WERI-Rb-1 (cell line): ENCODE measurements around the gene KIRREL3.

Experiments used
- DNase-seq: peaks from one replicate; pipeline ENCODE4 v3.0.0-alpha.2; 2020
- H3K27ac ChIP-seq: fragments of 250-450 bp; sonication (Bioruptor Pico); 2 replicates; pipeline ENCODE4 v1.5.1; 2020; ENCODE audit warnings: mild to moderate bottlenecking, moderate library complexity
- H3K27me3 ChIP-seq: fragments of 250-450 bp; sonication (Bioruptor Pico); 2 replicates; pipeline ENCODE4 v1.5.1; 2021; ENCODE audit warnings: mild to moderate bottlenecking, low read depth, moderate library complexity; ENCODE audit not compliant: insufficient read depth, severe bottlenecking
- H3K36me3 ChIP-seq: fragments of 250-450 bp; sonication (Bioruptor Pico); 2 replicates; pipeline ENCODE4 v1.5.1; 2020; ENCODE audit warnings: mild to moderate bottlenecking, moderate library complexity
- H3K4me3 ChIP-seq: 2 replicates; pipeline ENCODE4 v1.5.1; 2011; ENCODE audit warnings: low read depth, mild to moderate bottlenecking, control low read depth, low read length
- H3K9me3 ChIP-seq: fragments of 250-450 bp; sonication (Bioruptor Pico); 2 replicates; pipeline ENCODE4 v1.5.1; 2021; ENCODE audit warnings: mild to moderate bottlenecking, moderate library complexity; ENCODE audit not compliant: severe bottlenecking
- TF ChIP-seq, protein P1 (sequence below): IDR thresholded peaks from 2 replicates; pipeline ENCODE4 v1.5.1; 2011; ENCODE audit warnings: low read depth, mild to moderate bottlenecking, control low read depth, inconsistent platforms, low read length

The KIRREL3 gene

DNA sequence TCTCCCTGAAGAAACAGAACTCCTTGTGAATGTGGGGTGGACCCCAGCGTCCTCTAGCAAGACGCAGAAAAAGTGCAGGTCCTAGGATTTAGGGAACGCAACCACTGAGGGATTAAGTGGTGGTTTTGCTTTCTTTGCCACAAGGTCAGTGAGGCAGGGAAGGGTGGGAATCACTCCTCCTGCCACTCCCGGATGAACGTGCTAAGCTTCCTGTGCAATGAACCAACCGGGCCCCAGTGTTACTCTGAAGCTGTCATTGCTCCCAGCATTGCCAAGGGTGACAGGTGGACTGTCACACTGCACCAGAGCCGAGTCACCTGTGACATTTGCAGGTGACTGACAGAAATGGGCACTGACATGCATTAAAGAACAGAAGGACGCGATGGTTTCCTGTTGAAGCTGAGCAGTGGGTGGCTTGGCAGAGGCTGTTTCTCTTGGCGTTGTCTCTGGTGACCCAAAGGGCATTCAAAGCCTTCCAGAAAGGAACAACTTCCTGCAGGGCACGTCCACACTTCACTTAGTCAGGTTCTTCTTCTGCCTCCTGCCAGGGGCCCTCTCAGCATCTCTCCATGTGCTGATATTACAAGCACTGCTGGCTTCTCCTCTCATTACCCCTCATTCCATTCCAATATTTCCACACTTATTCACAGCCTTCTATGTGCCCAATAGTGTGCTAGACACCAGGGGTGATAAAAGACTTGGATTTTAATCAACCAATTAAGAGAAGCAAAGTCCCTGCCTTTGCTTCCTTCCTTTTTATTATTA is 9.7 kb downstream of the KIRREL3 start:
- Histone ChIP-seq H3K36me3 (no peaks in the 10 kb centered on the region), H3K27me3 (no peaks in the 10 kb centered on the region), H3K9me3 (no peaks in the 10 kb centered on the region), H3K27ac (no peak overlapping the region), H3K4me3 (no peak overlapping the region)
- DNase-seq: peak; percentile 17
- TF ChIP-seq, protein P1, sequence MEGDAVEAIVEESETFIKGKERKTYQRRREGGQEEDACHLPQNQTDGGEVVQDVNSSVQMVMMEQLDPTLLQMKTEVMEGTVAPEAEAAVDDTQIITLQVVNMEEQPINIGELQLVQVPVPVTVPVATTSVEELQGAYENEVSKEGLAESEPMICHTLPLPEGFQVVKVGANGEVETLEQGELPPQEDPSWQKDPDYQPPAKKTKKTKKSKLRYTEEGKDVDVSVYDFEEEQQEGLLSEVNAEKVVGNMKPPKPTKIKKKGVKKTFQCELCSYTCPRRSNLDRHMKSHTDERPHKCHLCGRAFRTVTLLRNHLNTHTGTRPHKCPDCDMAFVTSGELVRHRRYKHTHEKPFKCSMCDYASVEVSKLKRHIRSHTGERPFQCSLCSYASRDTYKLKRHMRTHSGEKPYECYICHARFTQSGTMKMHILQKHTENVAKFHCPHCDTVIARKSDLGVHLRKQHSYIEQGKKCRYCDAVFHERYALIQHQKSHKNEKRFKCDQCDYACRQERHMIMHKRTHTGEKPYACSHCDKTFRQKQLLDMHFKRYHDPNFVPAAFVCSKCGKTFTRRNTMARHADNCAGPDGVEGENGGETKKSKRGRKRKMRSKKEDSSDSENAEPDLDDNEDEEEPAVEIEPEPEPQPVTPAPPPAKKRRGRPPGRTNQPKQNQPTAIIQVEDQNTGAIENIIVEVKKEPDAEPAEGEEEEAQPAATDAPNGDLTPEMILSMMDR: no peak

- TF ChIP-seq, protein P1: peak; percentile 97
- H3K27ac ChIP-seq: no peak overlapping the region; the same call in 1 of the 2 replicates
- no peaks in the 10 kb centered on the region for H3K27me3 ChIP-seq
- peak; percentile 87 for DNase-seq
- H3K4me3 ChIP-seq: no peak overlapping the region
- no peaks in the 10 kb centered on the region for H3K9me3 ChIP-seq
- no peaks in the 10 kb centered on the region for H3K36me3 ChIP-seq
Measured at GRCh38 chr11:126989942-126990715, 10.4 kb downstream of the KIRREL3 start.

DNA sequence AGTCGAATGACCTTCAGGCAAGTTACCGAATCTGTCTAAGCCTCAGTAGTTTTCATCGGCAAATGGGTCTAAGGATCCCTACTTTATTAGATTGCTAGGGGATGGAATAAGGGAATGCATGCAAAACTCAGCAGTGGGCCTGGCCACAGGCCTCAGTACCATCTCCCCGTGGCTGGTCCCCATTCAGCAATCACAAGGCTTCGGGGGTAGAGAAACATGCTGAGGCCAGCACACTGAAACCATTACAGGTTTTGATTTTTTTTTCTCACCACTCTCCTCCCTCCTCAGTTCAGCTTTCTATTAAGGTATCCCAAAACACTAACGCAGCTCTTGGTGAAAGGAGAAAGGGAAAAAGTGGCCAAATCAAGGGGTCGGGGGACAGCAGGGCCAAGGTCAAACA is 11.9 kb downstream of the KIRREL3 start:
- no peak for DNase-seq
- H3K9me3 ChIP-seq: no peaks in the 10 kb centered on the region
- no peak overlapping the region for H3K27ac ChIP-seq
- no peak overlapping the region for H3K4me3 ChIP-seq
- no peaks in the 10 kb centered on the region for H3K36me3 ChIP-seq
- TF ChIP-seq, protein P1: no peak
- no peaks in the 10 kb centered on the region for H3K27me3 ChIP-seq

GRCh38 chr11:126981635-126982034 is 18.9 kb downstream of the KIRREL3 start:
- no peak overlapping the region for H3K27ac ChIP-seq
- H3K4me3 ChIP-seq: no peak overlapping the region
- no peaks in the 10 kb centered on the region for H3K36me3 ChIP-seq
- TF ChIP-seq, protein P1: no peak
- no peak for DNase-seq
- no peaks in the 10 kb centered on the region for H3K9me3 ChIP-seq
- no peaks in the 10 kb centered on the region for H3K27me3 ChIP-seq

DNA sequence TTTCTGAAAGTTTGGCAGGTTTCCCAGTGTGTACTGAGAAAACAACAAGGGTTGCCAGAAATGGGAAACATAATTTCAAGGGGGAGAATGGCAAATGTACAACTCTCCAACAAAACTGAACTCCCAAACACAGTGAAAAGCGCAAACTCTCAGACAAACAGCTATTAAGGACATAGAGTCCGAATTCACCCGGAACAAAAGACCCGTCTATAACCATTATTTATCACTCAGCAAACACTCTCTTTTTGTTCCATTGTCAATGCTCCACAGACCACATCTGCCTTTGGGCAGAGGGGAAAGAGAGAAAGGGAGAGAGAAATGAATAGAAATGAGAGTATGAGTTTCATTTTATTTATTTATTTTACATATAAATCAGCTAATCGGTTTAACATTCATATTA is 21.7 kb downstream of the KIRREL3 start:
- TF ChIP-seq, protein P1: no peak
- no peaks in the 10 kb centered on the region for H3K36me3 ChIP-seq
- no peaks in the 10 kb centered on the region for H3K9me3 ChIP-seq
- no peak overlapping the region for H3K4me3 ChIP-seq
- no peaks in the 10 kb centered on the region for H3K27me3 ChIP-seq
- DNase-seq: no peak
- H3K27ac ChIP-seq: no peak overlapping the region
